Measurements from ENCODE around the gene HIPK2.

DNA sequence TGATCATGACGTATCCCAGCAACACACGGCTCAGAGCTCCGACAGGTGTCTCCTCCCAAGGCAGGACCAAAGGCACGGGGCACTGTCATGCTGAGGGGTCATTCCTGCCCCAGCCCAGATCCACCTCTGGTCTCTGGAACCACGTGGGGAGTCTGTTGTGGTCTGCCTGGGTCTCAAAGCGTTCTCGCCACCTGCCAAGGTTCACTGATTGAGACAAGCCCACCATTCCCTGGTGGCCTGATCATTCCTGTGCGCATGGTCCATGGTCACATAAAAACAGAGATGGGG, 83.5 kb downstream of the HIPK2 start:
- no peak for TF ChIP-seq RARB (CRISPR knock-in tag; IDR thresholded peaks at IDR 0.05)
- TF ChIP-seq ZFP30 (CRISPR knock-in tag; IDR thresholded peaks at IDR 0.05): no peak
- no peak for TF ChIP-seq ESRRG (CRISPR knock-in tag; IDR thresholded peaks at IDR 0.05)
- TF ChIP-seq, protein P1, sequence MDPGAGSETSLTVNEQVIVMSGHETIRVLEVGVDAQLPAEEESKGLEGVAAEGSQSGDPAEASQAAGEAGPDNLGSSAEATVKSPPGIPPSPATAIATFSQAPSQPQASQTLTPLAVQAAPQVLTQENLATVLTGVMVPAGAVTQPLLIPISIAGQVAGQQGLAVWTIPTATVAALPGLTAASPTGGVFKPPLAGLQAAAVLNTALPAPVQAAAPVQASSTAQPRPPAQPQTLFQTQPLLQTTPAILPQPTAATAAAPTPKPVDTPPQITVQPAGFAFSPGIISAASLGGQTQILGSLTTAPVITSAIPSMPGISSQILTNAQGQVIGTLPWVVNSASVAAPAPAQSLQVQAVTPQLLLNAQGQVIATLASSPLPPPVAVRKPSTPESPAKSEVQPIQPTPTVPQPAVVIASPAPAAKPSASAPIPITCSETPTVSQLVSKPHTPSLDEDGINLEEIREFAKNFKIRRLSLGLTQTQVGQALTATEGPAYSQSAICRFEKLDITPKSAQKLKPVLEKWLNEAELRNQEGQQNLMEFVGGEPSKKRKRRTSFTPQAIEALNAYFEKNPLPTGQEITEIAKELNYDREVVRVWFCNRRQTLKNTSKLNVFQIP (CRISPR knock-in tag; IDR thresholded peaks at IDR 0.05; ENCODE audit: borderline replicate concordance, low read depth): no peak
- no peak for TF ChIP-seq ARNTL (CRISPR knock-in tag; IDR thresholded peaks at IDR 0.05; ENCODE audit: borderline replicate concordance, low read depth)
